Epithelial cell of proximal tubule (primary cell): Measurements from ENCODE around the gene NPBWR2. TPM values are rescaled to one million over a fixed set of nuclear protein-coding genes. Genes with fewer than 3 reads are reported as not detected.

Source experiments
- DNase-seq: peaks from one replicate; pipeline ENCODE4 v3.0.0-alpha.2; 2011; ENCODE audit warnings: low read depth
- H3K4me3 ChIP-seq: 2 replicates; pipeline ENCODE4 v1.5.1; 2011; ENCODE audit warnings: low read depth, mild to moderate bottlenecking, low read length
- total RNA-seq: library from RNA; depleted of rRNA; stranded (reverse); fragments of >200 nt; gene quantifications from 2 replicates; pipeline ENCODE4 v1.2.3, GENCODE V29; 2015
- TF ChIP-seq, protein P1 (sequence below): conservative IDR thresholded peaks from 2 replicates; pipeline ENCODE4 v1.5.1; 2012; ENCODE audit warnings: low read depth, mild to moderate bottlenecking, low read length

NPBWR2 gene
- total RNA-seq, 1 donor from 2014 or later: not detected

DNA sequence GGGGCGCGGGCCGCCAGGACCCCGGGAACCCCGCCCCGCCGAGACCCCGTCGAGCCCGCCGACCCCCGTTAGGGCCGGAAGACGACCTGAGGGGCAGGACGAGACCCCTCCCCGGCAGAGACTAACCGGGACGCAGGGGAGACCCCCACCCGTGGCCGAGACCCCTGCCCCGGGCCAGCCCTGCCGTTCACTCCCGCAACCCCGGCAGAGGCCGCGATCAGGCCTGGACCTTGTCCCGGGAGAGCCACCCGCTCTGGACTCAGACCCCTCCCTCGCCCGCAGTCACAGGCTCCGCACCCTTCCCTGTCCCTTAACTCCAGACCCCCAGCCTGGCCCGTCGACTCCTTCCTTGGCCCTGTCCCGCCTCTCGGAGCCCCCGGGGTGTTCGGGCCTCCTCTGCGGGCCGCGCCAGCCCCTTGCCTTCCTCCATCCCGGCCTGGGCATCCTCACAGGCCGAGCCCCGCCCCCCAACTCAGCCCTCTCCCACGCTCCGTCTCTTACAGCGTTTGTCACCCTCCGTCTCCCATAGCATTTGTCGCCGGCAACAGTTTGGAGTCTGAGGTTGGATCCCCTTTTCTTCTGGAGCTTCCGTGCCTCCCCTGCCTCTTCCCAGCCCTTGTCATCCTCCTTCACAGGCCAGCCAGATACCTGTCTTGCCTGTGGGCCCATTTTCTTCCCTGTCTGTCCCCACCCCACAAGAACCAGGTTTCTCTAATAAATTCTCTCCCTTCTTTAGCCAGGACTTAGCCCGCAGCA is 43.8 kb downstream of the NPBWR2 start:
- TF ChIP-seq, protein P1, sequence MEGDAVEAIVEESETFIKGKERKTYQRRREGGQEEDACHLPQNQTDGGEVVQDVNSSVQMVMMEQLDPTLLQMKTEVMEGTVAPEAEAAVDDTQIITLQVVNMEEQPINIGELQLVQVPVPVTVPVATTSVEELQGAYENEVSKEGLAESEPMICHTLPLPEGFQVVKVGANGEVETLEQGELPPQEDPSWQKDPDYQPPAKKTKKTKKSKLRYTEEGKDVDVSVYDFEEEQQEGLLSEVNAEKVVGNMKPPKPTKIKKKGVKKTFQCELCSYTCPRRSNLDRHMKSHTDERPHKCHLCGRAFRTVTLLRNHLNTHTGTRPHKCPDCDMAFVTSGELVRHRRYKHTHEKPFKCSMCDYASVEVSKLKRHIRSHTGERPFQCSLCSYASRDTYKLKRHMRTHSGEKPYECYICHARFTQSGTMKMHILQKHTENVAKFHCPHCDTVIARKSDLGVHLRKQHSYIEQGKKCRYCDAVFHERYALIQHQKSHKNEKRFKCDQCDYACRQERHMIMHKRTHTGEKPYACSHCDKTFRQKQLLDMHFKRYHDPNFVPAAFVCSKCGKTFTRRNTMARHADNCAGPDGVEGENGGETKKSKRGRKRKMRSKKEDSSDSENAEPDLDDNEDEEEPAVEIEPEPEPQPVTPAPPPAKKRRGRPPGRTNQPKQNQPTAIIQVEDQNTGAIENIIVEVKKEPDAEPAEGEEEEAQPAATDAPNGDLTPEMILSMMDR: no peak
- no peak for DNase-seq

DNA sequence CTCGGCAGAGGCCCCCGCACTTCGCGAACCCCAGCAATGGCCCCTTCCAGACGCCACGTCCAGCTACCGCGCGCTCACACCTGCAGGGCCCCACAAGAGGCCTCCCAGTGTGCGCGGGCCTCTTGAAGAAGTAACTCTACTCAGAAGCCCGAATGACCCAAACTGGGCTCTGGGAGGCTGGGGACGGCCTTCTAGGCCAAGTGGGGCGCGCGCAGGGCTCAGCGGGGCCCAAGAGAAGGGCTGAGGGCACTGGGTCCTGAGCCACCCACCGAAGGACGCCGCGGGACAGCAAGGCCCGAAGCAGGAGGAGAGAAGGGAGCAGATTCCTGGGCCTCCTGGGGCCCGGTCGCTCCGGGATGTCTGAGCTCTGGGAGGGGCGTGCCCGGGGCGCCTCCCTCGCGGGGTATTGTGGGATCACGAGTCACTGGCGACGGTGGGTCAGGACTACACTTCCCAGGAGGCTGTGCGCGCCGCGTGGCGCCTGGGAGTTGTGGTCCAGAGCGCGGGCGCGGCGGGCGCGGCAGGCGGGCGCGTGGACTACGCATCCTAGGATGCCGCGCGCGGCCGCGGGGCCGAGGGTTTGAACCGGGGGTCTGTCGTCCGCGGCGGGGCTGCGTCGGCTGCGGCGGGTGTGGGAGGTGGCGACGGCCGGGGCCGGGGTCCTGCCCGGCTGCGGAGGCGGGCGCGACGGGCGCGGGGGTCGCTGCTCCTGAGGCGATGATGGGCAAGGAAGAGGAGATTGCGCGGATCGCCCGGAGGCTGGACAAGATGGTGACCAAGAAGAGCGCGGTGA is 44.6 kb downstream of the NPBWR2 start, which contains the start of gene TCEA2:
TCEA2 (plus strand) TSS at position 603 of the 793 bp plus-strand sequence; CDS start at position 718, 115 bp downstream.
- TF ChIP-seq, protein P1: no peak
- H3K4me3 ChIP-seq: peak within 1 kb of the TSS; percentile 86
- DNase-seq: peak; percentile 55

More for the DNA sequence above, 43.8 kb downstream of the NPBWR2 start:
- H3K4me3 ChIP-seq: peak overlapping the region; percentile 86

DNA sequence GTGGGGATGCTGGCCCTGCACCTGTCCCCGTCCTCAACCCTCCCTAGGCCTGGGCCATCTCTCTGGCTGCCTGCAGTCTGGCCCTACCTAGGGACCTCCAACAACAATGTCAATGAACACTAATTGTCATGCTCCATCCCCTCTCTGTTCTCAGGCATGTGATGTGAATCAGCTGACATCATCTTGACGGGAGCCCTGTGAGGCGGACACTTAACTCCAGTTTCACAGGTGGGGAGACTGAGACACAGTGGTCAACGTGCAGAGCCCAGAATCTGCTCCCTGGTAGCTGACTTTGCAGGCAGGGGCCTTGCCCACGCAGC is 45.1 kb downstream of the NPBWR2 start:
- H3K4me3 ChIP-seq: peak overlapping the region; percentile 86
- TF ChIP-seq, protein P1: no peak
- no peak for DNase-seq

GRCh38 chr20:64058536-64058935 is 48.8 kb downstream of the NPBWR2 start:
- no peak overlapping the region for H3K4me3 ChIP-seq
- TF ChIP-seq, protein P1: no peak
- DNase-seq: no peak

- H3K4me3 ChIP-seq: no peak overlapping the region
- DNase-seq: no peak
- TF ChIP-seq, protein P1: peak; percentile 80
These were observed 49.5 kb downstream of the NPBWR2 start for GRCh38 chr20:64057628-64058498.

GRCh38 chr20:64056889-64057627 is 50.3 kb downstream of the NPBWR2 start:
- no peak for DNase-seq
- no peak overlapping the region for H3K4me3 ChIP-seq
- TF ChIP-seq, protein P1: no peak
